Heart right ventricle (tissue), 16 donors: Measurements from ENCODE around the gene ZC3H12C. TPM values are rescaled to one million over a fixed set of nuclear protein-coding genes. Genes with fewer than 3 reads are reported as not detected.

ENCODE experiments used
- ATAC-seq, 8 donors: fragments of 200-7000 bp; cut with Tn5 transposase; one replicate each; pipeline ENCODE4 v1.9.1; 2020; ENCODE audit warnings: mild to moderate bottlenecking in 8 of 8, moderate library complexity in 8 of 8, moderate number of reproducible peaks in 1 of 8
- DNase-seq, 2 donors: peaks; one replicate each; pipeline ENCODE4 v3.0.0-alpha.2; 2020
- H3K27ac ChIP-seq, 10 donors: fragments of 200-600 bp; sonication (generic) in 2 of 10; one replicate each; pipeline versions ENCODE4 v1.5.0 to v1.8.0; 2020 to 2022; ENCODE audit warnings: mild to moderate bottlenecking in 3 of 10
- H3K27me3 ChIP-seq, 7 donors: fragments of 200-600 bp; one replicate each; pipeline ENCODE4 v1.8.0; 2021 to 2022; ENCODE audit warnings: mild to moderate bottlenecking in 2 of 7
- H3K36me3 ChIP-seq, 9 donors: fragments of 200-600 bp; sonication (generic) in 1 of 9; one replicate each; pipeline versions ENCODE4 v1.5.0 to v1.8.0; 2020 to 2022; ENCODE audit warnings: mild to moderate bottlenecking in 2 of 9
- H3K4me1 ChIP-seq, 9 donors: fragments of 200-600 bp; sonication (generic) in 1 of 9; one replicate each; pipeline versions ENCODE4 v1.5.0 to v1.8.0; 2020 to 2022; ENCODE audit warnings: mild to moderate bottlenecking in 4 of 9
- H3K4me3 ChIP-seq, 10 donors: fragments of 200-600 bp; sonication (generic) in 2 of 10; one replicate each; pipeline versions ENCODE4 v1.5.0 to v1.8.0; 2020 to 2022; ENCODE audit warnings: mild to moderate bottlenecking in 7 of 10, moderate library complexity in 2 of 10
- H3K9me3 ChIP-seq, 11 donors: fragments of 200-600 bp in 10 of 11; sonication (generic) in 2 of 11; one replicate each; pipeline versions ENCODE4 v1.5.0 to v1.8.0; 2013 to 2022; ENCODE audit warnings: mild to moderate bottlenecking in 2 of 11, control low read depth in 1 of 11, moderate library complexity in 1 of 11
- WGBS, 2 donors: extraction: QIAGEN DNeasy Blood & Tissue Kit; methylation state at CpG; one replicate each; pipeline ENCODE4 v1.1.7; 2013; ENCODE audit warnings: inconsistent platforms in 1 of 2; 5-methylcytosine and 5-hydroxymethylcytosine counted together
- intact Hi-C, 10 donors: fragments of 100-400 bp; cut with DNase I; formaldehyde crosslinking; loops; one replicate each; pipeline versions ENCODE4 v1.11.1 to v1.14.2; 2022
- polyA plus RNA-seq, 2 donors: library from polyadenylated mRNA; stranded (reverse); fragments of 200-250 nt; gene quantifications; one replicate each; pipeline ENCODE4 v1.2.3, GENCODE V29; 2013
- total RNA-seq, 10 donors: library from RNA; stranded (reverse); fragmentation: NEBNext Ultra II Directional in 3 of 10; extraction: Animal tissue kit (Norgen Biotek cat#: 25700) in 3 of 10; gene quantifications; one replicate each; pipeline versions ENCODE4 v1.2.1 to v1.2.4, GENCODE V29; 2021 to 2023
- TF ChIP-seq, protein P1 (sequence below), 9 donors: fragments of 200-600 bp; sonication (generic) in 2 of 9; IDR thresholded peaks; one replicate each; pipeline versions ENCODE4 v1.5.0 to v1.8.0; 2021 to 2022; ENCODE audit warnings: antibody characterized with exemption in 9 of 9, mild to moderate bottlenecking in 5 of 9, moderate library complexity in 1 of 9
- donor health status: Arrhythmogenic right ventricular cardiomyopathy.
- donor health status: ischemic (EF 13 %, LVEDD 7.1; RV severe dilation, severe dysfunction).
- donor health status: healthy with polysubstance abuse.
- donor health status: DM: no; HTN: yes; CAD: no.
- donor health status: DM: no; HTN: no; CAD: no.
- donor health status: ischemic (EF 25% LVEDD 6.9; RV normal size, moderate dysfunction).
- donor health status: ischemic (EF 25% LVEDD 5.7; RV mildly dilated, moderate dysfunction).
- donor health status: healthy.
- donor health status: DM: yes; HTN: yes; CAD: no.
- donor health status: Ischemic cardiomyopathy.
- donor health status: ischemic (EF 35%, LVEDD 5.7; RV mildly dilated, moderate dysfunction).
- donor health status: nonischemic (EF 11% LVEDD 7.7; RV severe dilation, severe dysfunction).
- donor health status: DM: yes; HTN: yes; CAD: no.
- donor health status: PGD.
- donor health status: ischemic (EF 29% LVEDD 5.4; RV normal size, mild dysfunction).
- donor health status: nonischemic (EF 23%, LVEDD 6.1; RV moderate dilation, normal function).

Gene ZC3H12C
- total and polyA plus RNA-seq, 12 donors = 2.1 to 22.8 (median 20.1) TPM

DNA sequence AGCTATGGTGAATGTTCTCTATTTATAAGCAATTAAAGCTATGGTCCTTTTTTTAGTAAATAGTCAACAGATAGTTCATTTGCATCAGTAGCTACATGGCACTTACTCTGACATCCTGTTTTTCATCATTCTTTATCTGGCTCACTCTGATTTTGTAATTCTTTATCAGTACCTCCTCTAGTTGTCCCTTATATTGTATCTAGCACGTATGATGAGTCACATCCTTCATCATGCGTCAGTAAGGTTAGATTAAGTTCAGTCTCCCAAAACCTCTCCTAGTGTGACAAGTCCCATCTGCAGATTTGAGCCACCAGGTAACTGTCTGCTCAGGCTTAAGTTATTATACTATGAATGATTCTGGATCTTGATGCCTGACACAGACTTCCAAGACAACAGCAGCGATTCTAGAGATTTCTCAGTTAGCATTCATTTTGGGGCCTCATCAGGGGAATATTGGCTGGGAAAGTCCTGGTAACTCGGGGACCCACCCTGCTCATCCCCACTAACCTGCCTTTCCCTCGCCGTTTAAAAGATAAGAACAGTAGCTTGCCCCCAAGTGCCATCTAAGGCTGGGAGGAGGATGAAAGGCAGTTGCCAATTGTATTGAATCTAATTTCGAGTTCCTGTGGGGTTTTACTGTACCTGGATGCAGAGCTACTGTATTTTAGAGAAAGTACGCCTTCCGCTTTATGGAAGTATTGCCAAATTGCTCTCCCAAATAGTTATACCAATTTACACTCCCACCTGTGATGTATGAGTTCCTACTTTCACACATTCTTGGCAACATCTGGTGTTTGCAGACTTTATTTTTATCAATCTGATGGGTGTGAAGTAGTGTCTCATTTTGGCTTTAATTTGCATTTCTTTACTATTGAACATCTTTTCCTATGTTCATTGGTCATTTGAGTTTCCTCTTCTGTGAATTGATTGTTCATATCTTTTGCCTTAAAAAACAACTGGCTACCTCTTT, 55.9 kb downstream of the ZC3H12C start:
- H3K4me1 ChIP-seq = peaks cover 0 to 26% (median 19%) of the 10 kb centered on the region in 9 donors
- H3K27me3 ChIP-seq = no peaks in the 10 kb centered on the region
- TF ChIP-seq, protein P1, sequence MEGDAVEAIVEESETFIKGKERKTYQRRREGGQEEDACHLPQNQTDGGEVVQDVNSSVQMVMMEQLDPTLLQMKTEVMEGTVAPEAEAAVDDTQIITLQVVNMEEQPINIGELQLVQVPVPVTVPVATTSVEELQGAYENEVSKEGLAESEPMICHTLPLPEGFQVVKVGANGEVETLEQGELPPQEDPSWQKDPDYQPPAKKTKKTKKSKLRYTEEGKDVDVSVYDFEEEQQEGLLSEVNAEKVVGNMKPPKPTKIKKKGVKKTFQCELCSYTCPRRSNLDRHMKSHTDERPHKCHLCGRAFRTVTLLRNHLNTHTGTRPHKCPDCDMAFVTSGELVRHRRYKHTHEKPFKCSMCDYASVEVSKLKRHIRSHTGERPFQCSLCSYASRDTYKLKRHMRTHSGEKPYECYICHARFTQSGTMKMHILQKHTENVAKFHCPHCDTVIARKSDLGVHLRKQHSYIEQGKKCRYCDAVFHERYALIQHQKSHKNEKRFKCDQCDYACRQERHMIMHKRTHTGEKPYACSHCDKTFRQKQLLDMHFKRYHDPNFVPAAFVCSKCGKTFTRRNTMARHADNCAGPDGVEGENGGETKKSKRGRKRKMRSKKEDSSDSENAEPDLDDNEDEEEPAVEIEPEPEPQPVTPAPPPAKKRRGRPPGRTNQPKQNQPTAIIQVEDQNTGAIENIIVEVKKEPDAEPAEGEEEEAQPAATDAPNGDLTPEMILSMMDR (IDR thresholded peaks at IDR 0.05) = no peak
- peak overlapping the region in 3 of 10 donors; percentile 15 to 66 (median 37) for H3K27ac ChIP-seq
- H3K9me3 ChIP-seq = no peaks in the 10 kb centered on the region
- intact Hi-C loops = no loop called here
- peak in 6 of 8 donors; percentile 35 to 84 (median 74) for ATAC-seq
- 55 to 66% methylated on average over 9 of the region's 9 CpGs for WGBS, 2 donors
- H3K4me3 ChIP-seq = no peak overlapping the region
- H3K36me3 ChIP-seq = peaks cover 0 to 14% (median 0%) of the 10 kb centered on the region in 9 donors
- DNase-seq = no peak

DNA sequence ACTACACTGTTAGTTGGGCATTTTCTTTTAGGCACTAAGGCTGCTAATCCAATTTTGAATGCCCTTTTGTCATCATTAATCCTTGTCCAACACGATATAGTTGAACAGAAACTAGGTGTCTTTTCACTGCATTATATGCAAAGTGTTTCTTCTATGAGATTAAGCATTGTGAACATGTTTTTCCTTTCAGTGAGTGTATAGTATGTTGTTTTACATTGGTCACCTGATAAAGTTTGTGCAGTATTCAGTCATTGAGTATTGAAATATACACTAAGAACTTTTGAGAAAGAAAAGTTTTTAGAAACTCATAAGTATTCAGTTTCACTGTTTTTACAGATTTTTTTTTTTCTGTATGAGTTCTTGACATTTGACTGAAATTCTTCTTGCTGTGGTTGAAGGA, 59.0 kb downstream of the ZC3H12C start:
- ATAC-seq = no peak
- Histone ChIP-seq H3K4me3 (no peak overlapping the region), H3K27me3 (no peaks in the 10 kb centered on the region), H3K9me3 (no peaks in the 10 kb centered on the region), H3K36me3 (peaks cover 0 to 16% (median 0%) of the 10 kb centered on the region in 9 donors), H3K4me1 (peaks cover 0 to 25% (median 19%) of the 10 kb centered on the region in 9 donors), H3K27ac (no peak overlapping the region)
- TF ChIP-seq, protein P1 (IDR thresholded peaks at IDR 0.05) = no peak
- 74 to 79% methylated on average over 1 of the region's 1 CpG for WGBS, 2 donors
- no peak for DNase-seq
- intact Hi-C loops = loop anchor here in 2 of 10 donors (5.0 to 10.0 kb wide), 2 partner anchors 207 to 920 kb away; no protein-coding TSS in a partner anchor

DNA sequence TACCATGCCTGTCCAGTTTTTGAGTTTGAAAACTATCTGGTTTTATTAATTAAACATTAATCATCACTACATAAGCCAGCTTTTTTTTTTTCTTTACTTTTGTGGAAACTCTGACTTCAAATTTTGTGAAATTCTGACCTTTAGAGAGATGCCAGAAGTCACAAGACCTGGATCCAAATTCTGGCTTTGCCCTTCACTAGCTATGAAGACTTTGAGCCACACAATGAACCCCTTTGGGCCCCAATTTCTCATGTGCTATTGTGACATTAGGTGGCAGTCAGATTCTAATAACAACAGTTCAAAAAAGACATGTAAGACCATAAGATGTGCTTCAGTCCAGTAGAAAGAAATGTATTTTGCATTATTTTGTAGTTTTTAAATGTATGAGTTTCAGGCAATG, 60.3 kb downstream of the ZC3H12C start:
- no peak for ATAC-seq
- TF ChIP-seq, protein P1 (IDR thresholded peaks at IDR 0.05) = no peak

DNA sequence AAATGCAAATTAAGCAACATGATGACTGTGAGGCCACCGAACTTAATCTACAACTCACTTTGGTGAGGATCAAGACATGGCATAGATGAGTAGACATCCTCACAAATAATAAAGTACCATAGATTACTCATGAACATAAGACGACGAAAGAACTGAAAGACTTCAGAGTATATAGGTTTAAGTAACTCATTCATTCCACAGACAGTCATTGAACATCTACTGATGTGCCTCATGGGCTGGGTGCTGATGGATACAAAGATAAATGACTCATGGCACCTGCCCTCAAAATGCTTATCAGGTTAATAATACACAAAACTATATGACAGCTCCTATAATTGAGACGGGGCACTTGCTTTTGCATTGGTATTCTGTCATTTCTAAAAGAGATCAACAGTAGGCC, 63.3 kb downstream of the ZC3H12C start:
- peaks cover 0 to 5% (median 0%) of the 10 kb centered on the region in 9 donors for H3K4me1 ChIP-seq
- 90 to 93% methylated on average over 4 of the region's 4 CpGs for WGBS, 2 donors
- TF ChIP-seq, protein P1 (IDR thresholded peaks at IDR 0.05) = no peak
- no peaks in the 10 kb centered on the region for H3K27me3 ChIP-seq
- intact Hi-C loops = loop anchor here in 1 of 10 donors (10.0 kb wide), 1 partner anchor 212 kb away; no protein-coding TSS in a partner anchor
- no peaks in the 10 kb centered on the region for H3K9me3 ChIP-seq
- ATAC-seq (no peak), DNase-seq (no peak)
- peaks cover 0 to 57% (median 14%) of the 10 kb centered on the region in 9 donors for H3K36me3 ChIP-seq
- no peak overlapping the region for H3K27ac ChIP-seq
- H3K4me3 ChIP-seq = no peak overlapping the region

More for the DNA sequence above, 60.3 kb downstream of the ZC3H12C start:
- Histone ChIP-seq H3K9me3 (no peaks in the 10 kb centered on the region), H3K4me1 (peaks cover 0 to 16% (median 10%) of the 10 kb centered on the region in 9 donors), H3K4me3 (no peak overlapping the region), H3K36me3 (peaks cover 0 to 27% (median 0%) of the 10 kb centered on the region in 9 donors), H3K27me3 (no peaks in the 10 kb centered on the region), H3K27ac (no peak overlapping the region)
- intact Hi-C loops = loop anchor here in 2 of 10 donors (5.0 to 10.0 kb wide), 2 partner anchors 209 to 919 kb away; no protein-coding TSS in a partner anchor
- DNase-seq = no peak
